Measurements from ENCODE around the gene ZNF732.

DNA sequence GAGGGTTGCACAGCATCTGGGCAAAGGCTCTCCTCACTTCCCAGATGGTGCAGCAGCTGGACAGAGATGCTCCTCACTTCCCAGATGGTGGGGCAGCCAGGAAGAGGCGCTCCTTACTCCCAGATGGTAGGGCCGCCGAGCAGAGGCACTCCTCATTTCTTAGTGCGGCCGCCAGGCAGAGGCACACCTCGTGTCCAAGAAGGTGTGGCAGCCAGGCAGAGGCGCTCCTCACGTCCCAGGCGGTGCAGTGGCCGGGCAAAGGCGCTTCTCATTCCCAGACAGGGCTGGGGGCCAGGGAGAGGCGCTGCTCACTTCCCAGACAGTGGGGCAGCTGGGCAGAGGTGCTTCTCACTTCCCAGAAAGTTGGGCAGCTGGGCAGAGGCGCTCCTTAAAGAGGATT, 48.8 kb downstream of the ZNF732 start:
- no peak for TF ChIP-seq CTCF (IDR thresholded peaks at IDR 0.05)
- TF ChIP-seq, protein P1, sequence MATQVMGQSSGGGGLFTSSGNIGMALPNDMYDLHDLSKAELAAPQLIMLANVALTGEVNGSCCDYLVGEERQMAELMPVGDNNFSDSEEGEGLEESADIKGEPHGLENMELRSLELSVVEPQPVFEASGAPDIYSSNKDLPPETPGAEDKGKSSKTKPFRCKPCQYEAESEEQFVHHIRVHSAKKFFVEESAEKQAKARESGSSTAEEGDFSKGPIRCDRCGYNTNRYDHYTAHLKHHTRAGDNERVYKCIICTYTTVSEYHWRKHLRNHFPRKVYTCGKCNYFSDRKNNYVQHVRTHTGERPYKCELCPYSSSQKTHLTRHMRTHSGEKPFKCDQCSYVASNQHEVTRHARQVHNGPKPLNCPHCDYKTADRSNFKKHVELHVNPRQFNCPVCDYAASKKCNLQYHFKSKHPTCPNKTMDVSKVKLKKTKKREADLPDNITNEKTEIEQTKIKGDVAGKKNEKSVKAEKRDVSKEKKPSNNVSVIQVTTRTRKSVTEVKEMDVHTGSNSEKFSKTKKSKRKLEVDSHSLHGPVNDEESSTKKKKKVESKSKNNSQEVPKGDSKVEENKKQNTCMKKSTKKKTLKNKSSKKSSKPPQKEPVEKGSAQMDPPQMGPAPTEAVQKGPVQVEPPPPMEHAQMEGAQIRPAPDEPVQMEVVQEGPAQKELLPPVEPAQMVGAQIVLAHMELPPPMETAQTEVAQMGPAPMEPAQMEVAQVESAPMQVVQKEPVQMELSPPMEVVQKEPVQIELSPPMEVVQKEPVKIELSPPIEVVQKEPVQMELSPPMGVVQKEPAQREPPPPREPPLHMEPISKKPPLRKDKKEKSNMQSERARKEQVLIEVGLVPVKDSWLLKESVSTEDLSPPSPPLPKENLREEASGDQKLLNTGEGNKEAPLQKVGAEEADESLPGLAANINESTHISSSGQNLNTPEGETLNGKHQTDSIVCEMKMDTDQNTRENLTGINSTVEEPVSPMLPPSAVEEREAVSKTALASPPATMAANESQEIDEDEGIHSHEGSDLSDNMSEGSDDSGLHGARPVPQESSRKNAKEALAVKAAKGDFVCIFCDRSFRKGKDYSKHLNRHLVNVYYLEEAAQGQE (IDR thresholded peaks at IDR 0.05; ENCODE audit: insufficient read depth in 1 of 2, low read depth in 2 of 2, low read length in 1 of 2) = no peak
- TF ChIP-seq POLR2AphosphoS5 (IDR thresholded peaks at IDR 0.05; ENCODE audit: low read depth, low read length) = no peak
